ENCODE data around the gene CLEC3B. TPM values are rescaled to one million over a fixed set of nuclear protein-coding genes. Genes with fewer than 3 reads are reported as not detected.

The CLEC3B gene
- total and polyA plus RNA-seq, 2 of the 8 experiments (the other 6 are each of a cell fraction or from before 2014, with no cell fraction given): 0.32 TPM; not detected in 1

- TF ChIP-seq E2F6 (IDR thresholded peaks at IDR 0.05): no peak
Observed at GRCh38 chr3:45029661-45030060, 3.6 kb downstream of the CLEC3B start (continued).
